HG02840 (cell line): ENCODE measurements around the gene NR1H3.

Experiments
- ATAC-seq: cut with Tn5 transposase; IDR thresholded peaks from one replicate; pipeline ENCODE4 v1.9.1; 2021; ENCODE audit warnings: mild to moderate bottlenecking, moderate library complexity, moderate number of reproducible peaks; ENCODE audit not compliant: unreplicated experiment, low FRiP score

NR1H3 gene

GRCh38 chr11:47269002-47269828 lies 11.4 kb downstream of the NR1H3 start:
- peak; percentile 45 for ATAC-seq

GRCh38 chr11:47269829-47270305 lies 12.1 kb downstream of the NR1H3 start, which contains the start of gene MADD:
TSS of gene MADD (plus strand) at chr11:47270133.
- peak; percentile 68 for ATAC-seq

GRCh38 chr11:47270331-47271271 lies 12.8 kb downstream of the NR1H3 start:
- no peak for ATAC-seq

- ATAC-seq, result no peak
Measured at GRCh38 chr11:47271328-47271727, 13.5 kb downstream of the NR1H3 start.

GRCh38 chr11:47271961-47272661 lies 14.3 kb downstream of the NR1H3 start:
- ATAC-seq, result no peak

- ATAC-seq, result no peak
Measured at GRCh38 chr11:47272706-47273105, 14.9 kb downstream of the NR1H3 start.

GRCh38 chr11:47274495-47275235 lies 16.9 kb downstream of the NR1H3 start:
- no peak for ATAC-seq

- no peak for ATAC-seq
Measured at GRCh38 chr11:47276923-47277322, 19.1 kb downstream of the NR1H3 start.

- ATAC-seq, result no peak
Measured at GRCh38 chr11:47278058-47278457, 20.3 kb downstream of the NR1H3 start.

- ATAC-seq, result no peak
Measured at GRCh38 chr11:47278769-47279168, 21.0 kb downstream of the NR1H3 start.

- no peak for ATAC-seq
Measured at GRCh38 chr11:47280099-47280498, 22.3 kb downstream of the NR1H3 start.

GRCh38 chr11:47280860-47281259 lies 23.1 kb downstream of the NR1H3 start:
- ATAC-seq, result no peak

GRCh38 chr11:47282462-47282861 lies 24.7 kb downstream of the NR1H3 start:
- no peak for ATAC-seq

- ATAC-seq, result no peak
Measured at GRCh38 chr11:47284151-47284550, 26.4 kb downstream of the NR1H3 start.

- ATAC-seq, result no peak
Measured at GRCh38 chr11:47285969-47286770, 28.4 kb downstream of the NR1H3 start.

GRCh38 chr11:47288066-47288465 lies 30.3 kb downstream of the NR1H3 start:
- no peak for ATAC-seq

- no peak for ATAC-seq
Measured at GRCh38 chr11:47289856-47290255, 32.1 kb downstream of the NR1H3 start.

- ATAC-seq, result no peak
Measured at GRCh38 chr11:47295385-47295784, 37.6 kb downstream of the NR1H3 start.

GRCh38 chr11:47296045-47296444 lies 38.2 kb downstream of the NR1H3 start:
- no peak for ATAC-seq
